GM18519 (cell line): Measurements from ENCODE around the gene MYH7B.

Source experiments
- ATAC-seq: cut with Tn5 transposase; IDR thresholded peaks from one replicate; pipeline ENCODE4 v1.9.1; 2021; ENCODE audit warnings: mild to moderate bottlenecking, moderate library complexity; ENCODE audit not compliant: unreplicated experiment, low FRiP score

Gene MYH7B

GRCh38 chr20:34943808-34944567 is 11.7 kb upstream of the MYH7B start:
- ATAC-seq, result no peak

- no peak for ATAC-seq
Measured at GRCh38 chr20:34945315-34946077, 10.2 kb upstream of the MYH7B start.

- no peak for ATAC-seq
Measured at GRCh38 chr20:34946661-34947060, 9.0 kb upstream of the MYH7B start.

GRCh38 chr20:34947336-34947735 is 8.3 kb upstream of the MYH7B start:
- no peak for ATAC-seq

GRCh38 chr20:34948030-34948429 is 7.6 kb upstream of the MYH7B start:
- no peak for ATAC-seq

- no peak for ATAC-seq
Measured at GRCh38 chr20:34949120-34949519, 6.5 kb upstream of the MYH7B start.

- ATAC-seq, result no peak
Measured at GRCh38 chr20:34951252-34951651, 4.4 kb upstream of the MYH7B start.

GRCh38 chr20:34951652-34952051 is 4.0 kb upstream of the MYH7B start:
- ATAC-seq, result no peak

- no peak for ATAC-seq
Measured at GRCh38 chr20:34952671-34953070, 3.0 kb upstream of the MYH7B start.

GRCh38 chr20:34953960-34954359 is 1.7 kb upstream of the MYH7B start:
- no peak for ATAC-seq

GRCh38 chr20:34954904-34955230 is 801 bp upstream of the MYH7B start:
- no peak for ATAC-seq

- no peak for ATAC-seq
Measured at GRCh38 chr20:34956041-34956458, 382 bp downstream of the MYH7B start.

GRCh38 chr20:34956751-34957472 is 1.2 kb downstream of the MYH7B start:
- no peak for ATAC-seq

- ATAC-seq, result no peak
Measured at GRCh38 chr20:34964486-34964885, 8.8 kb downstream of the MYH7B start.

GRCh38 chr20:34965051-34965450 is 9.4 kb downstream of the MYH7B start:
- no peak for ATAC-seq

GRCh38 chr20:34967421-34967820 is 11.8 kb downstream of the MYH7B start:
- no peak for ATAC-seq

GRCh38 chr20:34968042-34968775 is 12.5 kb downstream of the MYH7B start:
- ATAC-seq, result no peak

GRCh38 chr20:34970193-34970840 is 14.6 kb downstream of the MYH7B start:
- no peak for ATAC-seq

- no peak for ATAC-seq
Measured at GRCh38 chr20:34970846-34971560, 15.3 kb downstream of the MYH7B start.
